D341Med (cell line): ENCODE results near the gene TFCP2.
"Not testable (repeated sequence)": the region's sequence is repeated elsewhere in the genome, so short reads cannot be mapped to it uniquely, and the experiment has no call there.

Experiments used
- DNase-seq: peaks from one replicate; pipeline ENCODE4 v3.0.0; 2012; ENCODE audit warnings: low spot score

The TFCP2 gene, protein sequence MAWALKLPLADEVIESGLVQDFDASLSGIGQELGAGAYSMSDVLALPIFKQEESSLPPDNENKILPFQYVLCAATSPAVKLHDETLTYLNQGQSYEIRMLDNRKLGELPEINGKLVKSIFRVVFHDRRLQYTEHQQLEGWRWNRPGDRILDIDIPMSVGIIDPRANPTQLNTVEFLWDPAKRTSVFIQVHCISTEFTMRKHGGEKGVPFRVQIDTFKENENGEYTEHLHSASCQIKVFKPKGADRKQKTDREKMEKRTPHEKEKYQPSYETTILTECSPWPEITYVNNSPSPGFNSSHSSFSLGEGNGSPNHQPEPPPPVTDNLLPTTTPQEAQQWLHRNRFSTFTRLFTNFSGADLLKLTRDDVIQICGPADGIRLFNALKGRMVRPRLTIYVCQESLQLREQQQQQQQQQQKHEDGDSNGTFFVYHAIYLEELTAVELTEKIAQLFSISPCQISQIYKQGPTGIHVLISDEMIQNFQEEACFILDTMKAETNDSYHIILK

DNA sequence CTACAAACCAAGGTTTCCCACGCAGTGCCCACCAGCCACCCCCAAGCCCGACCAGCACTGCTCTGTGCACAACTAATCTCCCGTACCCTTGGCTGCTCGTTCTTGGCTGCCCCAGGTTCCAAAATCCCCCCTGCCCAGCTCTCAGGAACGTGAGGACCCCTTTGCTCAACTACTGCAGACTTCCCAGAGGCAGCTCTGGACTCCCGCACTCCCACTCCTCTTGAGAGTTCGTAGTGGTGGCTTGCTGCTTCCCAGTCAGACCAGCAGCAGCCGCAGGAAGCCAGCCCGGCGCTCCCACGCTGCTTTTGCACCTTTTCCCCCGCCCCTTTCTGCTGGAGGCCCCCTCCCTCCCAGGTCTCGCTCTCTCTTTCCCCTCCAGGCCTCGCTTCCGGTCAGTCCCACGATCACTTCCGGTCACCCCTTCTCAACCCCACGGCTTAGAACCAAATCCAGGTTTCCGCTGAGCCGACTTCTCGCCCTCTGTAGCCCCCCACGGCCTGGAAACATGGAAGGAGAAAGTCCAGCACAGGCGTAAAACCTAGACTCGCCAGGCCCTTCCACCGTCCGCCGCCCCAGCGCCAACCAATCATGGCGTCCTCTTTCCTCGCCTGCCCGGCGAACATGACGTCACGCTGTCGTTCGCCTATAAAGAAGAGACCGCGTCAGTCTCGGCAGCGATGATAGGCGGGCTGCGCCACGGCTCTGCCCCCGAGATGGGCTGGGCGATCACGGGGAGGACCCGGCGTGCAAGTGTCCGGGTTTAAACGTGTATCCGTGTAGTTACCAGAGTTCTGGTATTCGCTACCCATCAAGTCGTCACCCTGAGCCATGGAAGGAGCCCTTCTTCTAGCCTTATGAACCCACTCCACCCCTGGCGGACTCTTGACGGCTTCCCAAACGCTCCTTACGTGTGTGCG, at the start of gene TFCP2:
Gene TFCP2, minus strand, starts transcription at position 621 of the 917 bp plus-strand sequence. CDS start 713 bp downstream, outside the sequence.
- DNase-seq: peak; percentile 92

DNA sequence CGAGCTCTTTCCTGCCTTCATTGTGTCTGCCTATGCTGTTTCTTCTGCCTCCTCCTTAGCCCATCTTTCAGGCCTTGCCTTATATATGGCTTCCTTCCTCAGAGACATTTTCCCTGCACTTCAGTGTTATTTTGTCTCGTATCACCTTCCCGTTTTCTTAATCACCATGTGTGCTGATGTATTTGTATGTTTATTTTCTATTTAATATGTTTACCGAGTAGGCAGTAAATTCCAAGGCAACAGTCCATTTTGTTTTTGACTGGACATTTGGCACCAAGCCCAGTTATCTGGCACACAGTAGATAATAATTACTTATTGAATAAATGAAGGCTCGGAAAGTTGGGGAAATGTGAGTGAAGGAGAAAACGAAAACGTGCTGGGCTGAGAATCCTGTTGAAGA, 49.5 kb upstream of the TFCP2 start:
- no peak for DNase-seq

DNA sequence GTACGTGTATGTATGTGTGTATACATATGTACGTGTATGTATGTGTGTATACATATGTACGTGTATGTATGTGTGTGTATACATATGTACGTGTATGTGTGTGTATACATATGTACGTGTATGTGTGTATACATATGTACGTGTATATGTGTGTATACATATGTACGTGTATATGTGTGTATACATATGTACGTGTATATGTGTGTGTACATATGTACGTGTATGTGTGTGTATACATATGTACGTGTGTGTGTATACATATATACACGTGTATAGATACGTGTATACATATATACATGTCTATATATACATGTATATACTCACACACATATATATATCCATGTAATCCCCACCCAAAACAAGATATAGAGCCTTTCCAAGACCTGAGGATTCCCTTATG, 46.9 kb upstream of the TFCP2 start:
- DNase-seq: not testable (repeated sequence)

DNA sequence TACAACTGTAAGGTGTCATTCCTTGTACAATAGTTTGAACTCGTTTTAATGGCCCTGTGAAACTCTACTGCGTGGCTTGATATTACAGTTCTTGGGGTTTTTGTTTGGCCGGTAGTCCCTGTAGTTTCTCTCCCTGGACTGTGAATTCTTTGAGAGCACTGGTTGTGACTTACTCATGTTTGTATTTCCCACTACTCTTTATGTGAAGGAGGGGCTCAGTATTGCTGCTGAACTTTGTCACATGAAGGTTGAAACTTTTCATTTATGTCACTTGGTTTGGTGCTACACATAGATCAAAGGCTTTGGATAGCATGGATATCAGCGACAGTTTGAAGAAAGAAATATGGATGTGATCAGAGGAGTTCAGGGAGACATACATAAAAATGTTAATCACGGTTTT, 46.4 kb upstream of the TFCP2 start:
- DNase-seq: no peak

DNA sequence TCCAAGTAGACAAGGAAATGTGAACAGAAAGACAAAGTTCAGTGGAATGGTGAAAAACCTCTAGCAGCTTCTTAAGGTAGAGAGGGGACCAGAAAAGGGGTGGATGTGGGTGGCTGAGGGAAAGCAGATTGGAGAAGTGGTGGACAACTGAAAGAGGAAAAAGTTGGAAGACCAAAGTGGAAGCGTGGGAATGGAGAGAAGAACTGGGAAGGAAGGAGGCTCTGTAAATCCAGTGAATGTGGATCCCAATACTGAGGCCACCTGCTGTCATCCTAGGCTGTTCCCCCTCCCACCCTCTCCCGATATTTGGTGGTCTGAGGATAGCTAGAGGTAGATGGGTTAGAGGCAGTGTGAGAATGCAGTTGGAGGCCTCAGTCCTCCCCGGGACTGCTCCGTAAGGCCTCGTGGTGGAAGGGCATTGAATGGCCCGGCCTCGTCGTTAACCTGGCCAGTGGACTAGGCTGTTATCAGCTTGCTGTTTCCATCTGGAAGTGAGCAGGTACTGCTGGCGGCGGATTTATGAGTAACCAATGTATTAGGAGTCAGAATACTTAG, 45.7 kb upstream of the TFCP2 start:
- DNase-seq: no peak

DNA sequence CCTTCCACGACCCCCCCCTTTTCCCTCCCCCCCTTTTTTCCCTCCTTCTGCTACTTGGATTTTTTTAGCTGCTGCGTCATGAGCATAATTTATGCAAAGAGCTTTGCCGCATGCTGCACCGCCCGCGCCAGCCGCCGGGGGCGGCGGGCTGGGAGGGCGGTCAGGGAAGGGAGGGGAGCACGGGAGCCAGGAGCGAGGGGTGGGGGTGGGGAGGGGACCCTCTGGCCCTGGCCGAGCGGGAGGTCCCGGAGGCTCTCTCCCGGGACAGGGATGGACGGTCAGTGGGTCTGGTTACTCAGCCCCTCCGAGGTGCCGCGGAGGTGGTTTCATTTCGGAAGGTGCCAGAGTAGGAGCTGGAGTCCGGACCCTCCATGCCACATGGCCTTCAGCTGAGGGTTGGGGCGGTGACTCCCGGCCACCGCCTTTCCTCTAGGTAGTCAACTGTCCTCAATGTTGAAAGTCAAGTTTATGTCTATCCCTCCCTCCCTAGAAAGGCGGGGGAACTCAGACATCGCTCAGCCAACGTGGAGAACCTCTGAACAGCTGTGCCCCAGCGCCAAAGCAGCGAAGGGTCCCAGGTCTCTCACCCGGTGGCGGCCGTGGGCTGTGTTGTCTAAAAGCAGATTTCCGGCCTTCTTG, 45.2 kb upstream of the TFCP2 start, which contains the start of gene POU6F1:
Gene POU6F1, minus strand, starts transcription at position 95 of the 639 bp plus-strand sequence. CDS start 11,226 bp downstream, outside the sequence.
- DNase-seq: peak; percentile 94

DNA sequence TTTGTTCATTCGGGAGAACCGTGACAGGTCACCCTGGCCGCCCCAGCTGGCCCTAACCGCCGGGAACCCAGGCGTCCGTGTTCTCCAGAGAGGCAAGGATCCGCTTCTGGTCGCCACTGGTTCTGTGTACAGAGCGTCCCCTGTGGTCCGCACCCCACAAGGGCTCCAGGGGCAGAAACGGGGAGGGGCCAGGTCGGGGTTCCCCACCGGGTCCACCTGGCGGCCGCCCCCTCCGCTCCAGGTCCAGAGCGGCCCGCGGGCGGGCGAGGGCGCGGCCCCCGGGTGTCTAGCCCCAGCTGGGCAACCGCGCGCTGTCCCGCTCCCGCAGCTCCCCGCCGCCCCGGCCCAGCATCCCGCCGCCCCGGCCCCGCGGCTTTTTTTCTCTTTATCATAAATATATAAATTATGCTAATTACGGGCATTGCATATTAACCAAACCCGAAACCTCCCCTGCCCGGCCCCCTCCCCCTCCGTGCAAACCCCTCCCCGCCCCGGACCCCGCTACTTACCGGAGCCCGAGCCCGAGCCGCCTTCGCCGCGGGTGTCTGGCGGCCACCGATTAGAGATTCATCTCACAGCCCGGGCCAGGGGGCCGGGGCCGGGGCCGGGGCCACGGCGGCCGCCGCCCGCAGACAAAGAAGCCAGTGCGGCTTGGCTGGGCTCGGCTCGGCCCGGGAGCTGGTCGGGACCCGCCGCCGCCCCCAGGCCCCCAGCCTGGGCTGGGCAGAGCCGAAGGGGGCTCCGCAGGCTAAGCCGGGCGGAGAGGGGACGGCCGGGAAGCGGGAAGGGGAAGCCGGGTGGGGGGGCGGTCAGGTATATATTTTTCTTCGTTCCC, 44.4 kb upstream of the TFCP2 start:
- DNase-seq: peak; percentile 88

DNA sequence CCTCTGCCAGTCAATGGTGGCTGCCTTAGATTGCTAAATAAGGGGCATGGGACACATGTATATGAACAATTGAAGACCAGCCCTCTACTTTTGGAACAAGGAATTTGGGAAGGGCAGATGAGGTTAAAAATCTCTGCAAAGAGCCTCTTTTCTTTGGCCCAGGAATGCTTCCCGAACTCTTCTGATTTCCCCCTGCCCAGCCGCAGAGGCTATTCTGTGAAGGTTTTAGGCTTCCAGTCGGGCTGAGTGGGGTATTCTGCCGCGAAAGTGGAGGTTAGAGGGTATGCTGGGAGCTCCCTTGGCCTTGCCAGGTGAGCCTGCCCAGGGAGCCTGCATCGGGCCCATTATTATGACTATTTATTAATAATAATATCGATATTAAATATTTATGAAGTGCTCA, 43.7 kb upstream of the TFCP2 start:
- DNase-seq: no peak

DNA sequence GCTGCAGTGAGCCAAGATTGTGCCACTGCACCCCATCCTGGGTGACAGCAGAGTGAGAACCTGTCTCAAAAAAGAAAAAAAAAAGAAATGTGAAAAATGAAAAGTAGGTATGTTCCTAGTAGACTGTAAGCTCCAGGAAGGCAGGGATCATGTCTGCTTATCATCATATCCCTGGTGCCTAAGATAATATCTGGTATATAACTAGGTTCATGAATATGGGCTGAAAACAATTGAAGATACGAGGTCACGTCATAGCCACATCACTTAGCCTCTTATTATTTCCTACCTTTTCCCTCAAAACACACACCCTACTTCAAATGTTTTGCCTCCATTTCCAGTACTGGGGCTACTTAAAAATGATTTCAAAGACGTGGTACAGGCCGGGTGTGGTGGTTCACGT, 42.0 kb upstream of the TFCP2 start:
- no peak for DNase-seq

DNA sequence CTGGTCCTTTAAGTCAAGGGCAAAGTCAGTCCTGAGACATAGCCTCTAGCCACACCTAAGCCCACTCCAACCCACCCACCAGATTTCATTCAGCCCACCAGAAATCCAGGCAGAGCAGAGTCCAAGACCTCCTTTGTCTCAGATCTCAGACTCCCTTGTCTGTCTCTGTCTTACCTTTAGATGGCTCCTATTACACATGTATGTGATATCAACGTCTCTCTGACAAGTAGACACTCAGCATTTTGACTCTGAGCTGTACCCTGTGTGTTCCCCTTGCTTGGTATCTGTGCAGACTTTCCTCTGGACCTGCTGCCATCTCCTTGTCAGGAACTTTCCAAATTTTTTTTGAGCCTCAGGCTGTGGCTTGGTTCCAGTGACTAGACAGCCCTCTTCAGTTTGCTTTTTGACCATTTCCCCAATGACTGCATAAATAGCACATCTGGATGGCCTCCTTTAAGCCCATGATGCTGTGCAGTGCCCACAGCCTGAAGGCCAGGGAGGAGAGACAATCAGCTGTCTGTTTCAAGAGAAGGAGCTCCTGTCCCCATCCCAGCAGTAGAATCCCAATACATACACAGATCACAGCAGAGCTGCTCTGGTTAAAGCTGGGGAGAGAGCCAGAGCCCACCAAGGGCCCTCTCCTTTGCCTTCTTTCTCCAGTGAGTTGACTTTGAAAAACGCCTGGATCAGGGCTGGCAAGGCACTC, 37.9 kb upstream of the TFCP2 start:
- DNase-seq: no peak

DNA sequence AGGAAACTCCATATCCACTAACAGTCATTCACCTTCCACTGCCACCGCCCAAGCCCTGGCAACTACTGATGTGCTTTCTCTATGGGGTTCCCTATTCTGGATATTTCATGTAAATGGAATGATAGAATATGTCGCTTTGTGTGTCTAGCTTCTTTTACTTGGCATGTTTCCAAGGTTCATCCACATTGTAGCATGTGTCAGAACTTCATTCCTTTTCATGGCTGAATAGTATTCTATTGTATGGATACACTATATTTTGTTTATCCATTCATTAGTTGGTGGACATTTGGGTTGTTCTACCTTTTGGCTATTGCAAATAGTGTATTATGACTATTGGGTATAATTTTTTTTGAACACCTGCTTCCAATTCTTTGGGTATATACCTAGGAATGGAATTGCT, 36.3 kb upstream of the TFCP2 start:
- DNase-seq: no peak

DNA sequence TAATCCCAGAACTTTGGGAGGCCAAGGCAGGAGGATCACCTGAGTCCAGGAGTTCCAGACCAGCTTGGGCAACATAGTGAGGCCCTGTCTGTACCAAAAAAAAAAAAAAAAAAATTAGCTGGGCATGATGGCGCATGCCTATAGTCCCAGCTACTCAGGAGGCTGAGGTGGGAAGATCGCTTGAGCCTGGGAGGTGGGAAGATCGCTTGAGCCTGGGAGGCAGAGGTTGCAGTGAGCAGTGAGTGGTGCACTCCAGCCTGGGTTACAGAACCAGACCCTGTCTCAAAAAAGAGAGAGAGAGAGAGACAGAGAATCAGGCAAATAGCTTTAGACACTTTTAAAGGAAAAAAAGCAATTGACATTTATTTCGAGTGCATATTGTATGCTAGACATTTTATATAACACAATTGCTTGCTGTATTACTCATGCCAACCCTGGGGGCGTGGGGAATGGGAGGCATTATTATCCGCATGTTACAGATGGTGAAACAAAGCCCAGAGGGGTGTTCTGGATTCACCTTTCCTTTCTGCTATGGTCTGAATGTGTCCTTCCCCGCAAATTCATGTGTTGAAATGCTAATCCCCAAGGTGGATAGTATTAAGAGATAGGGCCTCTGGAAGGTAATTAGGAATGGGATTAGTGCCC, 35.2 kb upstream of the TFCP2 start:
- DNase-seq: no peak

DNA sequence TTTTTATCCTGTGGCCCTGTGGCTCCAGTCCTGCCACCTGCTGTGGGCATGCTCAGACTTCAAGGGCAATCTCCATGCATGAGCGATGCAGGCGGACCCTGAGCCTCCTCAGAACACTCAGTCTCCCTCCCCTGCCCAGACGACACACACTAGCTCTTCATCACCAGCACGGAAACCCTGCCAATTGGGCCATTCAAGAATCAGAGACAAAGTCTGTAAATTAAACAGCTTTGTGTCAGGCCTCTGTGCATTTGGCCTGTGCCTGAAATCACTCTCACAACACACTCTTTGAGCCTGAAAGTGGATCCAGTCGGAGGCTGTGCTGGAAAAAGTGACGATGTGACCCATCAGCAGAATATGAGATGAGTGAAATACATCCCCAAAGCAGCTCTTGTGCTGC, 32.4 kb upstream of the TFCP2 start:
- DNase-seq: no peak

DNA sequence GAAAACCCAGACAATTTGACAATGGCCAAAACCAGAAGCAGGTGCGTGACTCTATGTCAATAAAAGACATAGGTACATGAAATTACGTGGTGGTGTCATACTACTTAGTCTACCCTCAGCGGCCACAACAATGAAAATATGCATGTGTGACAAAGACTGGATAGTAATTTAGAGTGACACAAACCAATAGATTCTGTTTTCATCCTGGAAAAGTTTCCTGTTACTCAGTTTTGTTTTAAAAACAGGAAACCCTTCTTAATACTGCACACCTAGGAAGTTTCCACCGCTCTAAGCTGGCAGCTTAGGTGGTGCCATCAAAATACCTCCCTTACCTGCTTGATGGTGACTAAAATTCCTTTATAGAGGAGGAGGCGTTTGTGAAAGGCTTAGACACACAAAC, 29.8 kb upstream of the TFCP2 start:
- DNase-seq: no peak

DNA sequence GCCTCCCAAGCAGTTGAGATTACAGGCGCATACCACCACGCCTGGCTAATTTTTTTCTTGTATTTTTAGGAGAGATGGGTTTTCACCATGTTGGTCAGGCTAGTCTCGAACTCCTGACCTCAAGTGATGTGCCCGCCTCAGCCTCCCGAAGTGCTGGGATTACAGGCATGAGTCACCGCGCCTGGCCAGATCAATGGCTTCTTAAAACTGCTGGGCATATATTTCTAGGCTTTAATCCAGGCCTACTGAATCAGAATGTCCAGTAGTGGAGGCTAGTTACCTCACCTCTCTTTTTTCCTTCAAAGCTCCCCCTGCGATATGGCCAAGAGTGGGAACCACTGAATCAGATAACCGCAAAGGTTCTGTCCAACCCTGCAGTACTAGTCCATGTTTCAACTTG, 27.9 kb upstream of the TFCP2 start:
- DNase-seq: no peak

DNA sequence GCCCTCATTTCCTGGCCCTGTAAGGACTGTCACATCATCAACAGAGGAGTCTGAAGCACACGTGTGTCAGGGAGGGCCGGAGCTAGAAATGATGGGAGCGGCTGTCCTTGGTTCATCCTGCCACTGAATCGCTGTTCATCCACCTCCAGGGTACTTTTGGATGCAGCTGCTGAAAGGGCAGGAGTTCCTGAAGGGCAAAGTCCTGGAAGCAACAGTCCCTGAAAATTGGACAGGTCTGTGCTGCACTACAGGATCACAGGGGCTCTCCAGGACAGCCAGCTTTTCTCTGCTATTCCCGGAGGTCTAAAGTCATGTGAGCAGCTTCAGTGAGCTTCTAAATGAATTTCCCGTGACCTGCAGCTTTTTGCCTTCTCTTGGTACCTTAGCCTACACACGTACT, 27.2 kb upstream of the TFCP2 start:
- no peak for DNase-seq

DNA sequence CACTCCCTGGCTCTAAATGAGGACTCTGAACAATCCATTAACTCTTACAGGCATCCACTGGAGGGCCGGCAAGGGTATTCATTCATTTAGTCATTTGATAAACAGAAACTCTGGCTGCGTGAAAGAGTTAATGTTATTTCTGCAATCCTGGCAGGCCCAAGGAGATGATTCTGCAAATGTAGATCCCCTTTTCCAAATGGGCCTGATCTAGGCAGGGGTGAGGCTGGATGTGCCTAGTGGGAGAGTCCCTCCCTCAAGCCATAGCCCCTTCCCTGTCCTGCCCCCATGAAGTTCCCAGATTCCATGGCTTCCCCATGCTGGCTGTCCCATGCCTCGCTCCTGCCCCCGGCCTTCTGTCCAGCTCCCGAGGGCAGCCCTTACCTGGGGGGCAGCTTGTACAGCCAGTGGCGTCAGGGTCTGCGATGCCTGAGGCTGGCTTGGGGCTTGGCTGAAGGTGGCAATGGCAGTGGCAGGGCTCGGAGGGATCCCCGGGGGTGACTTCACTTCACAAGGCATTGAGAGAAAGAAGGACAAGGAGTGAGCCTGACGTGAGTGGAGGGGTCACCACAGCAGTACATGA, 26.5 kb upstream of the TFCP2 start:
- no peak for DNase-seq

DNA sequence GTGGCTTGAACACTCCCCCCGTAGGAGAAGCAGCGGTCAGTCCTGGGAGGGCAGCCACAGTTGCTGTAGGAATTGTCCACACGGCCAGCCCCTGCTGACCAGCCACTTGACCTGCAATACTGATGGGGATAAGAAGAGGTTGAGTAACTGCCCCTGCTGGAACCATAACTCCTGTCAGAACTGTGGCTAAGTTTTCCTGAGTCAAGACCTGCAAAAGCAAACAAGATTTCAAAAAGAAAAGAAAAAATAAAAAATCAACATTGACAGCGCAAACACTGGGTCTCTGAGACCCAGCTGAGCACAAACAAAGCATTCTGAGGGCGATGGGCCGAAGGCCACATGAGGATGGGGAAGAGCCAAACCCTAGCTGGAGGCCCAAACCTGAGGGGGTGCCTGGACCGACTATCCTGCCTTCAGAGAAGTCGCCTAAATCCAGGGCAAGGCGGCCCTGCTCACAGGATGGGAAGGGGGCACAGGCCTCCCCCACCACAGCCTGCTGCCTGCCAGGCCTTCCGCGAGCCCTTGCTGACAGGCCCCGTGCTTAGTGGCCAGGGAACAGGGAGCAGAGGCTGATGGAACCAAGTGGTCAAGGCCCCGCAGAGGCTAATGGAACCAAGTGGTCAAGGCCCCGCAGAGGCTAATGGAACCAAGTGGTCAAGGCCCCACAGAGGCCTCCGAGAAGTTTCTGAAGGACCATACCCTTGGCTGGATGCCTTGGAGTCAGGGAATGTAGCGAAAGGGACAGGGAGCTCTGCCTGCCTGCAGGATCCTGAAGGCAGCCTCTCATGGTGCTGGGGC, 25.8 kb upstream of the TFCP2 start:
- DNase-seq: no peak
